Stimulated activated CD8-positive, alpha-beta memory T cell treated with anti-CD3 and anti-CD28 coated beads, Interleukin-12 subunit alpha, Interleukin-12 subunit beta, amount 100 ng/mL, for 1 hour (primary cell): ENCODE results near the gene AJAP1.

Experiments
- DNase-seq: peaks from one replicate; pipeline ENCODE4 v3.0.0-alpha.2; 2020; ENCODE audit warnings: low read depth

AJAP1 gene

GRCh38 chr1:4734791-4735190 lies 80.4 kb downstream of the AJAP1 start:
- DNase-seq, result no peak

GRCh38 chr1:4736254-4736653 lies 81.8 kb downstream of the AJAP1 start:
- DNase-seq, result no peak

GRCh38 chr1:4741876-4742423 lies 87.5 kb downstream of the AJAP1 start:
- no peak for DNase-seq

- DNase-seq, result no peak
These were observed 89.8 kb downstream of the AJAP1 start for GRCh38 chr1:4743978-4744750.

- DNase-seq, result no peak
These were observed 91.2 kb downstream of the AJAP1 start for GRCh38 chr1:4745560-4745959.

- no peak for DNase-seq
These were observed 95.0 kb downstream of the AJAP1 start for GRCh38 chr1:4749406-4749805.

GRCh38 chr1:4750177-4750576 lies 95.8 kb downstream of the AJAP1 start:
- no peak for DNase-seq

GRCh38 chr1:4752059-4752458 lies 97.7 kb downstream of the AJAP1 start:
- DNase-seq, result no peak

GRCh38 chr1:4754816-4755215 lies 100.4 kb downstream of the AJAP1 start:
- no peak for DNase-seq

- no peak for DNase-seq
These were observed 101.0 kb downstream of the AJAP1 start for GRCh38 chr1:4755301-4755845.

GRCh38 chr1:4755864-4756504 lies 101.6 kb downstream of the AJAP1 start:
- DNase-seq, result no peak

GRCh38 chr1:4756851-4757580 lies 102.6 kb downstream of the AJAP1 start:
- DNase-seq, result no peak

GRCh38 chr1:4759671-4760070 lies 105.3 kb downstream of the AJAP1 start:
- DNase-seq, result no peak

- DNase-seq, result no peak
These were observed 105.7 kb downstream of the AJAP1 start for GRCh38 chr1:4760088-4760487.

- no peak for DNase-seq
These were observed 106.9 kb downstream of the AJAP1 start for GRCh38 chr1:4761324-4761723.

- no peak for DNase-seq
These were observed 107.7 kb downstream of the AJAP1 start for GRCh38 chr1:4762146-4762545.

GRCh38 chr1:4767308-4767707 lies 112.9 kb downstream of the AJAP1 start:
- DNase-seq, result no peak

- DNase-seq, result no peak
These were observed 114.1 kb downstream of the AJAP1 start for GRCh38 chr1:4768553-4768952.

- DNase-seq, result no peak
These were observed 115.3 kb downstream of the AJAP1 start for GRCh38 chr1:4769516-4770280.

- no peak for DNase-seq
These were observed 116.3 kb downstream of the AJAP1 start for GRCh38 chr1:4770713-4771112.

- no peak for DNase-seq
These were observed 116.9 kb downstream of the AJAP1 start for GRCh38 chr1:4771267-4771666.

- DNase-seq, result no peak
These were observed 117.3 kb downstream of the AJAP1 start for GRCh38 chr1:4771721-4772120.
